Esophagus squamous epithelium (tissue), 4 donors: ENCODE measurements around the gene ZDHHC19.

Experiments
- CTCF ChIP-seq, 6 experiments: fragments of 450-650 bp in 4 of 6; fragments of 200-600 bp in 2 of 6; sonication (generic) in 2 of 6; IDR thresholded peaks; one replicate each; pipeline ENCODE4 v1.5.1; 2016 to 2019; ENCODE audit warnings: antibody characterized with exemption in 6 of 6, mild to moderate bottlenecking in 4 of 6, moderate library complexity in 4 of 6
- POLR2A ChIP-seq, 4 donors: fragments of 450-650 bp; IDR thresholded peaks; one replicate each; pipeline ENCODE4 v1.6.1; 2017; ENCODE audit warnings: antibody characterized with exemption in 4 of 4, mild to moderate bottlenecking in 4 of 4, moderate library complexity in 3 of 4

GRCh38 chr3:196169836-196170240, 41.4 kb downstream of the ZDHHC19 start:
- TF ChIP-seq POLR2A (IDR thresholded peaks at IDR 0.05) (no peak), CTCF (IDR thresholded peaks at IDR 0.05) (no peak)
